Cerebellar nuclear complex (tissue), 1 donor: ENCODE results near the gene MPRIP.
"Not testable (repeated sequence)": the region's sequence is repeated elsewhere in the genome, so short reads cannot be mapped to it uniquely, and the experiment has no call there.

ENCODE experiments used
- DNase-seq, 2 experiments: peaks; one replicate each; lab custom pipeline; 2025; lab: John Stamatoyannopoulos, UW

MPRIP gene

DNA sequence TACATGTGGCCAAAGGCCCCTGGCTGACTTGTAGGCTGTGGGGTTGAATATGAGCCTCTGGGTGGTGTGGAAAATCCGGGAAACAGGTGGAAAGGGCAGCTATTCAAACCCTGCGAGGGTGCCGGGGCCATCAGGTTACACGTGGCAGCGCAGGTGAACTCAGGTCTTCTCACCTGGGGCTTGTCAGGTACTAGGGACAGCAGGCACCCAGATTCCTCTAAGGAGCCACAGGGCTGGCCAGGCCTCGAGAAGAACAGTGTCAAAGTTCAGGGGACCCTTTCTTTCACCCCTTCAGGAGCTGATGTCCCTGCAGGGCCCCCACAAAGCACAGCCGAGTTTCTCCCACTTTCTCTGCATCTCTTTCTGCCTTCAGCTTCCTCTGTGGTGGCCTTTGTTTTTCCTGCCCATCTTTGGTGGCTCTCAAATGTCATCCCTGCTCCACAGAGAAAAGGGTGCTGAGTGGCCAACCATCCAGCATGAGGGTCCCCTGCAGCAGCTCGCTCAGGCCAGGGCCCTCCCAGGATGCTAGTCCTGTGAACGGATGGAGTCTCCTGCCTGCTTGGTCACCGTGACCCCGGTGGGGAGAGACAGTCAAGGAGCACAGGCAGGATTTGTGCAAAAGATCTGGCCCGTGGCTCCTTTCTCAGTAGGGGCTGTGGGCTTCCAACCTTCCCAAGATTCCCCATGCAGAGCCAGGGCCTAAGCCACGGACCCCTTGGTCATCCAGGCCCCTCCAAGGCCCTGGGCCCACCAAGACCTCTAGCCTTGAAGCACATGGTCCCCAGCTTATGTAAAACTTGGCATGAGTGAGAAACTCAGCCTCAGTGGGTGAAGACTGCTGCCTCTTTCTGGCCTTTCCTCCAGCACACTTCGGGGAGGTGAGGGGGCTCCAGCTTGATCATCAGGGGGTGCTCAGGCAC, 28.2 kb upstream of the MPRIP start:
- DNase-seq: not testable (repeated sequence)

DNA sequence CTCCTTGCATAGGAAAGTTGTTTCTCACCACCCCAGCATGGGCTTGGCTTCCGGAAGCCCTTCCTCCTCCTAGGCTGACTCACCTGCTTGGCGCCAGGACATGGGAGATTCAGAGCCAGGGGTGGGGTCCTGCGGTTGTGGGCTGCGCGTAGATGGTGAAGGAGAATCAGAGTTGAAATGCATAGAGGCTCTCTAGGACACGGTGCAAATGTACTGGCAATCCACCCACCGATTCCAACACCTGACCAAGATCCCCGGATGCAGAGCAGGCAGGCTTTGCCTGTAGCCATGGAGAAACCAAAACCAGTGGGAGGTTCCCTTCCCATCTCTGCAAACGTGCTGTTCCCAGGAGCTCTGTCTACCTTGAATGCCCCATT, 27.5 kb upstream of the MPRIP start:
- DNase-seq: not testable (repeated sequence)

DNA sequence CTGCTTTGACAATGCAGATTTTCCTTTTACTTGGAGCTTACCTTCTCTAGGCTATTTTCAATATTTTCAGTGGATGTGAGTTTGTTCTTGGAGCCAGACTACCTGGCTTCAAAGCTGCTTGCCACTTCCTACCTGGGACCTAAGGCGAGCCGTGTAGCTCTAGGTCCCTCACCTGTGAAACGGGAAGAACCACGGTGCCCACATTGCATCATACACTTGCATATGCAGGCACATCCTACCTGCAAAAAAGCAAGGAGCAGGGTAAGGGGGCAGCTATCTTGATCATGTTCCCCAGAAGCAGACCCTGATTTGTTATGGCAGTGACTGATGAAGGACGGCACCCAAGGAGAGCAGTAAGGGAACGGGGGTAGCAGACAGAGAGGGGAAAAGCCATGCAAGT, 27.0 kb upstream of the MPRIP start:
- DNase-seq: no peak

- not testable (repeated sequence) for DNase-seq
Observed at GRCh38 chr17:17016199-17017197, 25.8 kb upstream of the MPRIP start.

GRCh38 chr17:17017343-17018014, 24.8 kb upstream of the MPRIP start:
- no peak for DNase-seq

GRCh38 chr17:17018021-17018441, 24.2 kb upstream of the MPRIP start:
- DNase-seq: no peak

GRCh38 chr17:17018612-17019429, 23.4 kb upstream of the MPRIP start:
- no peak for DNase-seq

DNA sequence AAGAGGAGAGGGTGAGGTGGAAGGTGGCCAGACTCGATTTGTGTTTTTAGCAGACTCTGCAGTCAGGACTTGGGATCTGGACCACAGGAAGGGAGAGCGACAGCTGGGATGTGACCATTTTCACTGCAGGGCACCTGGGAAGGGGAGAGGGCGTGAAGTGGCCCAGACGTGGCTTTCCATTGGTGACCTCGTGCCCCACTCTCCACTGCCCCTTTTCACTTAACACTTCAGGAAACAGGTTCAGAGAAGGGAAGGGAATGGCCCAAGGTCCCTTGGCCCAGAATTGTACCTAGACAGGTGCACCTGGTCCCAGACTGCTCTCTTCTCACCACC, 22.9 kb upstream of the MPRIP start:
- no peak for DNase-seq

- no peak for DNase-seq
Observed at GRCh38 chr17:17019891-17020456, 22.3 kb upstream of the MPRIP start.

DNA sequence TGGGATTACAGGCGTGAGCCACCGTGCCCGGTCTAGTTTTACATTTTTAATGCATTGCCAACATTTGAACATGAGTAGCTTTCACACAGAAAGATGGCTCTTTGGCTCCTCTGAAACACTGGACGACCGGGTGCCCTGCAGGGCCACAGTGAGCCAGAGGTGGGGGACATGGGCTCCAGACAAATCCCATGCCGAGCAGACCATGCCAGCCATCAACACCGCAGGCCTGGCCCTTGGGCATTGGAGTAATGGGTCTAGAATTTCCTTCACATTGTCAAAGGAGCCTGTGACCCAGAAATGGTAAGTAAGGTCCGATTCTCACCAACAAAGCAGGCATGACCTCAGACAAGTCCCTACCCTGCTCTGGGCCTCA, 21.4 kb upstream of the MPRIP start:
- DNase-seq: no peak

DNA sequence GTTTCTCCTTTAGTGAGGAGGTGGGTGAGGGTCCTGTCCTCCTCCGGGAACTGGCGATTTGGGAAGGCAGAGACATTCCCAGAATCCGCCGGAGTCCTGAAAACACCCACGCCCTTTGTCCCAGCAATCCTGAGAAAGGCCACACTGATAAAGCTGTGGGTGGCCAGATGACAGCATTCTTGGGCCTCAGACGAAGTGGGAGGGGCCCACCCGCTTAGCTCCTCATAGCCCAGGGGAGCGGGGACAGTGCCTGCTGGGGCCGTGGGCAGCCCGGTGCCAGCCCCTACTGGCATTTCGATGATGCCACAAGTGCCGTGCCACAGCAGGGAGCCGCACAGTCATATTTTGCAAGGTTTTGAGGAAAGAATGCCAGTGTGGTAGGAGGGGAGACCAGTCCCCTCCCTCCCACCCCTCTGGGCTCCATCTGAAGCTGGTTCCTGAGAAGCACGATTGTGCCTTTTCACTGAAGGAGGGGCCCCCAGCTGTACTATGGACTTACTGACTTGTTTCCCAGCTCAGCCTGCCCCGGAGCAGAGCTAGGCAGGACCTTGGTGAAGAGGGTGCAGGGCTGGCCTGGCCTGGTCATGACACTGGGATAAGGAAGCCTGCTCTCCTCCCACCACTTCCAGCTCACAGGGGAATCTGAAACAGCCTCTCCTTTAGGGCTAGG, 20.9 kb upstream of the MPRIP start:
- DNase-seq: no peak

GRCh38 chr17:17022011-17022410, 20.2 kb upstream of the MPRIP start:
- no peak for DNase-seq

DNA sequence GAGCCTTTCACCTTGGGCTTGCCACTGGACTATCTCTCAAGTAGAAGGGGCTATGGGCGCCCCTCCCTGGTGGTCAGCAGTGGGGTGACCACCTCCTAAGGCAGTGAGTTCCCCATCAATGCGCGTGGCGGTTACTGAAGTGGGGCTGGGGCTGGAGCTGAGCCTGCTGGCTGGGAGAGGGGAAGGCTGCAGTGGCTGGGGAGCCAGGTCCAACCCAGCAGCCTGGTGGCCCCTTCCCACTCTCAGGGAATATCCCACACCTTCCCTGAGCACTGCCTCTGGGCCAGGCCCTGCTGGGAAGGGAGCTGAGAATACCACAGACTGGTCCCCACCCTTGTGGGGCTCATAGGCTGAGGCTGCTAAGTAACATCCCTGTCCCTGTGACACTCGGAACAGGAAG, 19.8 kb upstream of the MPRIP start:
- DNase-seq: no peak

DNA sequence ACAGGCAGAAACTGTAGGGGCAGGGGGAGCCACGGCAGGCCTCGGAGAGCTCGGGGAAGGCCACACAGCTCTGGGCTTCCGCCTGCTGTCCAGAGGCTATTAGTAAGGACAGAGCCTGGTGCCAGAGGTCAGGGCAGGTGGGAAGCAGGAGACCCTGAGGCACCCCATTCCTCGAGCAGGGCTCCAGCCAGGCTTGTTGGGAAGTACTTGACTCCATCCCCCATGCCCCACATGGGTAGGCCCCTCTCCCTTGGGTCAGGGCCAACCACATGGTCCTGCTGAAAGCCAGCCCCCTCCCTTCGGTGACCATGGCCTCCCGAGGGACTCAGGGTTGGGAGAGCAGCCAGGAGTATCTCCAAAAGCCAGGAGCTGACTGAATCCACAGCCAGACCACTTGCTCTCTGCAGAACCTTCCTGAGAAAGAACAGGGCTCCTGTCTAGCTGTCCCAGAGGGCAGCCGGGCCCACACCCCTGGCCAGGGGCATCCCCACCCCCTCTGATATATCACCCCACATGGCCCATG, 17.4 kb upstream of the MPRIP start:
- no peak for DNase-seq

DNA sequence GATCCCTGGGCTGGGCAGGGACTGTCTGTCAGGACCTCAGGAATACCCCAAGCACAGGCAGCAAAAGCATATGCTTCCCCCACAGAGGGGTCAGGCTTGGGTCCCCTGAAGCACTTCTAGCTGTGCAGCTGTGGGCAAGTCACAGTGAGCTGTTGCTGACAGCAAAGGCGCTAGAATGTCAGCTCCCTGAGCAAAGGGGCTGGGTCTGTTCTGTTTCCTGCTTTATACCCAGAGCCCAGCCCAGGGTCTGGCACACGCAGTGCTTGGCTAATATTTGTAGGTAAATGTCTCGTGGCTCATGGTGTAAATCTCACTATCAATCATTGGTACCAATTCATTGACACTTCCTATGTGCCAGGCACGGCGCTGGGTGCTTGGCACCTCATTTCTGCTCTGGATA, 16.6 kb upstream of the MPRIP start:
- DNase-seq: no peak

- DNase-seq: no peak
Observed at GRCh38 chr17:17026163-17026562, 16.1 kb upstream of the MPRIP start.

DNA sequence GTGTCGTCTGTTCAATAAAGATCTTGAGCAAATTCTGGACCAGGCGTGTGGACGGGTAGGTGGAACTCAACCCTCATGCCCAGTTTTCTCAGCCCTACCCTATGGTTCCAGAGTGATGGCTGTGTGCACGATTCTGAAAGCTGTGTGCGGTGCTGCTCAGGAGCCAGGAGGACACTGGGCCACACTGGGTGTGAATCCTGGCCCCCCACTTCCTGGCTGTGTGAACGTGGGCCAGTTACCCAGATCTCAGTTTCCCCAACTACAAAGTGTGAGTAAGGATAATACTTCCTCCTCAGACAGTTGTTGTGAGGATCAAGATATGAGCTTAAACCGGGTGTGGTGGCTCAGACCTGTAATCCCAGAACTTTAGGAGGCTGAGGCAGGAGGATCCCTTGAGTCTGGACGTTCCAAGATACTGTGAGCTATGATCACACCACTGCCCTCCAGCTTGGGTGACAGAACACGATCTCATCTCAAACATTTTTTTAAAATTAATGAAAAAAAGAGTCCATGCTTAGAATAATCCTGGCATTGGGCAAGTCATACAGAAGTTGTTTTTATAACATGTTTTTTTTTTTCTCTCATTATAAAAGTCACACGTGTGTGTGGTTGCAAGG, 14.7 kb upstream of the MPRIP start:
- no peak for DNase-seq

DNA sequence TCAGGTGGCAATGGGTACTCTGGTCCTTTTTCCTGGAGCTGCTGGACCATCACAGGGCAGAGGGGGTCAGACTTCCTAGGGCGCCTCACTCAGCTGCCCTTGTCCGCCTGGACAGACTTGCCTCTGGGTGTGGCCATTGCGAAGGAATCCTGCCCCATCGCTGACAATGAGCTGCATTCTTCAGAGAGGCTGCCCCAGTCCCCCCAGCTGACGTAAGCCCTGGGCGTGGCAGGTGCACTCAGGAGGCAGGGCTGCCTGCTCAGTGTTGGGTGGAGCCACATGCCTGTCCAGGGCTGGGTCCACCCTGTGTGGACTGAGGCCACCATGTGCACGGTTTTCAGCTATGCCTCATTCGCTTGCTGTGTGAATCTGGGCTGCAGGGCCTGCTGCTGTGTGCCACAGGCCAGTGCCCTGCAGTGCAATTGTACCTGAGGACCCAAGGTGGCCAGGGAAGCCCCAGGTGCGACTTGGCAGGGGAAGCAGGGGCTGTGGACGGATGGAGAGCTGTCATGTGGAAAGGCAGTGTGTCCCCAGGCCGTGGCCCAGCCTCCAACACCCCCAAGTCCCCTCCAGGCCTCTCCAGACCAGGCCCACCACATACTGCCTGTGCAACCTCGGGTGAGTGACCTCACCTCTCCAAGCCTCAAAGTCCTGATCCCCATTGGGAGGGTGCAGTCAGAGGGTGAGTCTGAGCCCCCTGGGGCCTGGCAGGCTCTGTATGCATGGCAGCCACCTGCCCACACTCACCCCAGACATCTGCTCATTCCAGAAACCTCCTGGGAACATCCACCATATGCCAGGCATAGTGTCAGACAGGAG, 14.0 kb upstream of the MPRIP start:
- DNase-seq: no peak
